Stomach (tissue), 4 donors: ENCODE data around the gene BMP2.

Experiments
- CTCF ChIP-seq, 7 experiments: fragments of 450-650 bp in 4 of 7; fragments of 200-600 bp in 3 of 7; sonication (generic) in 3 of 7; IDR thresholded peaks; one replicate each; pipeline ENCODE4 v1.5.1; 2016 to 2019; ENCODE audit warnings: antibody characterized with exemption in 7 of 7, control low read depth in 2 of 7, mild to moderate bottlenecking in 1 of 7
- POLR2A ChIP-seq, 4 donors: fragments of 450-650 bp; IDR thresholded peaks; one replicate each; pipeline ENCODE4 v1.6.1; 2016; ENCODE audit warnings: antibody characterized with exemption in 4 of 4, control low read depth in 2 of 4, mild to moderate bottlenecking in 1 of 4, moderate library complexity in 1 of 4

GRCh38 chr20:6744180-6744579, 23.3 kb upstream of the BMP2 start:
- TF ChIP-seq CTCF (IDR thresholded peaks at IDR 0.05) (no peak), POLR2A (IDR thresholded peaks at IDR 0.05) (no peak)
